GM19468 (cell line): ENCODE measurements around the gene FLAD1.

Experiments
- ATAC-seq: cut with Tn5 transposase; IDR thresholded peaks from one replicate; pipeline ENCODE4 v1.9.1; 2021; ENCODE audit warnings: mild to moderate bottlenecking, moderate library complexity, moderate number of reproducible peaks; ENCODE audit not compliant: unreplicated experiment; ENCODE audit errors: extremely low read depth

The FLAD1 gene

DNA sequence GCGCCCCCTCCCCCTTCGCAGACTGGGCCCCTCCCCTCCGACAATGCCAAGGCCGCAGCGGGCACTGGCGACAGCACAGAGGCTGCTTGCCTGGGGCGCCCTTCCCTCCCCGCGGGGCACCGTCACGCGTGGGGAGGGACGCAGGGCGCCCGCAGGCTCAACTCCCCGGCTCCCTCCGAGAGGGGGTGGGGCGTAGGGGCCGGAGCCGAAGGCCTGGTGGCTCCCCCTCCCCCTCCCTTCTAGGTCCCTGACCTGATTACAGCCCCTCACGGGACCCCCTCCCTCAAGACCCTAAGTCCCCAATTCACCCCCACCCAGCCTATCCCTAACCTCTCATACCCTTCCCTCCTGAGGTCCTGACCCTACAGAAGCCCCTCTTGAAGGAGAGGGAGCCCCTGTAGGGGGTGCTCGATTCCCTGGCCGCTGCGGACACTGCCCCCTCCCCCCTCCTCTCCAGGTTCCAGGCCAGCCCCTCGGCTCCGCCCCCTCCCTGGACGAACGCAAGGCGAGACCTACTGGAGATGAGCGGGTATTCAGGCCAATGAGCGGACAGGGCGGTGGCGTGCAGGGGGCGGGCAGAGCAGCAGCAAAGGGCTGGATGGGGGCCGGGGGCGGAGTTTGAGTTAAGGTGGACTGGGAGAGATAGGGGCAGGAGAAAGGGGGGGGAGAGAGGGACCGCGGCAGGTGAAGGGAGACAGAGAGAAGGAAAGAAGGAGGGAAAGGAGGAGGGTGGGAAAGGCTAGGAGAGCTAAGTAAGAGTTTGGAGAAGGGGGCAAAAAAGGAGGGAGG lies 18.7 kb downstream of the FLAD1 start:
- no peak for ATAC-seq

DNA sequence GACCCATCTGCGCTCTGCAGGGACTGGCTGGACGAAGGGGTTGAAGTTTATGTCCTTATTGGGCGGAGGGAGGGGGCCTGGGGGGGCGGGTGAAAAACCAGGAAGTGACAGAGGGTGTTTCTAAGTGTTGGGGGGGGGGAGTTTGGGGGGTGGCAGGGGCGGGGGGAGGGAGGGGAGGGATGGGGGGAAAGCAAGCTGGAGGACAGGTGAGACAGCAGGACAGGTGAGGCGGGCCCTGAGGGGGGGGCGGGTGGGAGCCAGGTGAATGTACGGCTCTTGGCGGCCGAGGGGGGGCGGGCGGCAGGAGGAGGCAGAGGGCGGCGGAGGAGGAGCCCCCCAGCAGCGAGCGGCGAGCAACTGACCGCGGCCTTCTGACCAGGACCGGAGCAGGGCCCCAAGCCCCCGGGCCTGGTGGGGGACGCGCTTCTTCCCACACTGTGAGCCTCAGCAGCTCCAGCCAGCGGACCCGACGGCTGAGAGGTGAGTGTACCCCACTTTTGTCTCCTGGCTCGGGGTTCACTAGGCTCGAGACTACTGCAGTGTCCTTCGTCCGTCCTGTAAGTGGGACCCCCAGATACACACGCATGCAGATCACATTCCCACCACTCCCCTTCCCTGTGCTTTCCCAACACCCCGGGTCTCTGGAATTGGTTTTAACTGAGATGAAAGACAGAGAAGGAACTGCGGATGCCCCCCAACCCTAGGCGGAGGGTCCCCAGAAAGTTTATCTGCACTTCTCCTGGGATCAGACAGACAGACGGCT lies 19.5 kb downstream of the FLAD1 start, which contains the start of gene ZBTB7B:
Gene ZBTB7B, plus strand, starts transcription at position 339 of the 763 bp plus-strand sequence. CDS start 11,859 bp downstream, outside the sequence.
- no peak for ATAC-seq

GRCh38 chr1:155003227-155003765 lies 20.2 kb downstream of the FLAD1 start:
- no peak for ATAC-seq

- no peak for ATAC-seq
Measured at GRCh38 chr1:155003766-155004351, 20.7 kb downstream of the FLAD1 start.

DNA sequence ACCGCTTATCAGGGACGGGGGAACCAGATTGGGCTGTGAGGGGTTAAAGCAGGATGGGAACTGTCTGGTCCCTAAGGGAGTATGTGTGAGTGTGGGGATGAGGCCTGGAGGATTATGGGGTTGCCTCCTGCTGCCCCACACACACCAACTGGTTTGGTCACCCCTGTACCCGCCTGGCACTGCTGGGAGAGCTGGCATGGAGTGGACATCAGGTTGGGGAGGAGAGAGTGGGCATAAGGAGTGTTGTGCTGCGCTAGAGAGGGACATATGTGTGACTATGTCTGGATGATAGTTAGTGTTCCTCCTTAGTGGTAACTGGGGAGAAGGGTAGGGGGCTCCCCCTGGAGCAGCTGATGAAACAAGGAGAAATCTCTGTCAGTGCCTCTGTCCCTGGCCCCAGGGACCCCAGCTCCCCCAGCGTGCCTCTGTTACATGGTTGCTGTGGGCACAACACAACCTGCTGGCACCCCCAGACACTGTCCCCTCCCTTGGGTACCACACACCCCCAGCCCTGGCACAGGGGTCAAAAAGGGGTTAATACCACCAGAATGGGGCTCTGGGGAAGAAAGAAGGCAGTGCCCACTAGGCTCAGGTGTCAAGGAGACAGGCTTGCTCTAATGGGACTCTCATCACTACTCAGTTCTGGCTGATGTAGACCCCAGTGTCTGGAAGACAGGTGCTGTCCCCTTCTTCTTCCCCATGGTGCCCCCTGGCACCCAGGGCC lies 21.4 kb downstream of the FLAD1 start:
- no peak for ATAC-seq

DNA sequence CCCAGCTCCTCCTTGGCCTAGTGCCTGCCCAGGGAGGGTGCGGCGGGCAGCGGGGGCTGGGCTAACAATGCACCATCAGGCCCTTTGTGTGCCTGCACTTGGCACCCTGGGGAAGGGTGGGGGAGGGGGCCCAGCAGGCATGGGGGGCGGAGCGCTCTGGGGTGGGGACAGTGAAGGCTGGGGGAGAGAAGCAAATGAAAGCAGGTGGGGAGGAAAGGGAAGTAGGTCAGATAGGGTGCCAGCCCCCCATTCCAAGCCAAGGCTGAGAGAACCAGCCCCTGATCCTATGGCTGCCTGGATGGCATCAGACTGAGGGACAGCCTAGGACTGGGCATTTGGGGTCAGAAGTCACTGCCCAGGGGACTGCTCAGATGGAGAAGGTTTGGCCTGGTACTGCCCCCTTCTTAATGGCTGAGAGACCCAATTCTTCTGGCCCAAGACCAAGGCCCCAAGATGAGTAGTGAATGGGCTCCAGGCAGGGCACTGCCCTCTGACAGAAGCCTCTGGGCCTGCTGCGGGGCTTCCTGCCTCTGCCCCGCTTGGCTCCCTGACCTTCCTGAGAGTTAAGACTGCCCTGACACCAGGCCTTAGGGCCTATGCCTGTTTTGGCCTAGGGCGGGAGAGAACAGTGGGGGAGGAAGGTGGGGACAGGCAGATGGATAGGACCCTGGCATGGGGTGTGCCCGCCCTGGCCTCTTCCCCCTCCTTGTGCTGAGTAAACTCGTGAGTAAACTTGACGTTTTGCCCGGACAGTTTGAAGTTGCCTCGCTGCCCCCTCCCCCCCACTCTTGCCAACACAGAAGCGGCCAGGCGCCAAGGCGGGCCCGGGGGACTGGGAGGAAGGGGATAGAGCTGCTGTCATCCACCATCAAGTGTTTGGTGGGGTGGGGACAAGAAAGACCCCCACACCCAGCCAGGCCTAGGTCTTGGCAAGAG lies 22.2 kb downstream of the FLAD1 start:
- ATAC-seq = no peak

DNA sequence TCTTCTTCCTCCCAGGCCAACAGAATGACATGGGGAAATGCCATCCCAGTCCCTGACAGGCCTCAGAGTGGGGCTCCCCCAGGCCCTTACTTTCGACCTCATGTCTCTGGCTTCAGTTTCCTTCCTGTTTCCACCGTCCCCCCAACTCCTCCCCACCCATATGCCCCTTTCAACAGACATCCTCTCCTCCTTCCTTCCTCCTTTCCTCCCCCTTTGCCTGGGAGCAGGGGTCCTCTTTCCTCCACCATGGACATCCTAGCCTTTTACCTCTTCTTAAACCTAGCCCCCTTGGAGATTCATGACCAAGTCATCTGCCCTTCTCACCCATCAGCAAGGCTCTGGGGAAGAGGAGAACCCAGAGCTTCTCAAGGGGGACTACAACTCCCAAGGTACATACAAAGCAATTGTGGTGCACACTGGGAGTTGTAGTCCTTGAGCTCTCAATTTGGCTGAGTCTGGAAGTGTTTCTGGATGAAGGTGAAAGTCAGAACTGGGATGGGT lies 23.5 kb downstream of the FLAD1 start:
- no peak for ATAC-seq

DNA sequence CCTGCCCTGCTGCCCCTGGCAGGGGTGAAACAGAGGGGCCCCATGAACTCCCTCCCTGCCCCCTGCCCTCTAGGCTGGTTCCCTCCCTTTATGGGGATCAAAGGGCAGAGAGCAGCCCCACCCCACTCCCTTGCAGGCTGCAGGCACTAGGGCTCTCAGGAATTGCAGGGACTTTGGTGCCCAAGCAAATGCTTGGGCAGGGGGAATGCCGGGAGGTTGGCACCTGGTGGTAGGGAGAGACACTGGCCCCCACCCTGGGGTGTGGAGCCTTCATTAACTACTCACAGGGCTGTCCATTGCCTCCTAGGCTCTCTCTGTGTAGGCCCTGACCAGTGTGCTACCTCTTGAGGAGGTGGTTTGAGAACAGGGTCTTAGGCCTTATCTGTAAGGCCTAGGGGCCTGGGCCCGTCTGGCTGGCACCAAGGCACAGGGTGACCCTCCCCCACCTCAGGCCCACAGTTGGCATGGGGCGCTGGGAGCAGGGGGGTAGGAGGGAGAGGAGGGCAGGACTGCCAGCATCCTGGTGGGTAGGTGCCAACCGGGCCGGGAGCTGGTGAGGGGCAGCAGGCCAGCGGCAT lies 24.2 kb downstream of the FLAD1 start:
- no peak for ATAC-seq

DNA sequence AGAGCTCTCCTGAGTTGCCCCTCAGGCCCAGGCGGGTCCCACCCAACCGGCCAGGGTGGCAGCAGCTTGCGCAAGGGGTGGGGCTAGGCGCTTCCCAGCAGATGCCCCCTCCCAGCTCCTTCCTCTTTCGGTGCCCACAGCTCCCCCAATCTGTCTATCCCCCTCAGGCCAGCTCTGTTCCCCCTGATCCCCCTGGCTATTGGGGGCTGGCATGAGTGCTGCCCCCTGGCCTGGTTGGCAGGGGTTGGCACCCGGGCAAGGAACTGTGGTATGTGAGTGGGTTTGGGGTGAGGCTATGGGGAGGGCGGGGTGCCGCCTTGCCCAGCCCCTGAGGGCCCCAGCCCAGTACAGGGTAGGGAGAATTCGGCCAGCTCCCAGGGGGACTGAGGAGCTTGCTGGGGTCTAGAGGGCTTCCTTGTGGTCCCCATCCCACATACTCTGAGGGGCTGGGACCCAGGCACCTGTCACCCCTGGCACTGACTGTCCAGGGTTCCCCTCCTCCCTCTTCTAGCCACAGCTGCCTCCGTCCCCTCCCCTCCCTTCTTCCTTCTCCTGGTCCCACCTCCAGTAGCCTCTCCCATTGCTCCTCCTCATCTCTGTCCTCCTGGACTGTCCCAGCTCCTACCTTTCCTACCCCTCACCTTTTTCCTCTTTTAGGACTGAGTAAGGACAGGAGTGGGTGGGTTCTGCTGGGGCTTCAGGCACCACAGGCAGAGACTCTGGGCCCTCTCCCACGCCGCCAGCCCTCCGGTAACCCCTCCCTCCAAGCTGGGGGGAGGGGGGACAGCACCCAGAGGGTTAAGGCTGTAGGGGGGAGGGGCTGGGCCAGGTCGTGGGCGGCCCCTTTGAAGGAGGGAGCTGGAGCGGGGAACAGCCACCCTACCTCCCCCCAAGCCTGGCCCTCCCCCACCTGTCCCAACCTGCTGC lies 25.1 kb downstream of the FLAD1 start:
- ATAC-seq = no peak

GRCh38 chr1:155009221-155009711 lies 26.1 kb downstream of the FLAD1 start:
- ATAC-seq = no peak

DNA sequence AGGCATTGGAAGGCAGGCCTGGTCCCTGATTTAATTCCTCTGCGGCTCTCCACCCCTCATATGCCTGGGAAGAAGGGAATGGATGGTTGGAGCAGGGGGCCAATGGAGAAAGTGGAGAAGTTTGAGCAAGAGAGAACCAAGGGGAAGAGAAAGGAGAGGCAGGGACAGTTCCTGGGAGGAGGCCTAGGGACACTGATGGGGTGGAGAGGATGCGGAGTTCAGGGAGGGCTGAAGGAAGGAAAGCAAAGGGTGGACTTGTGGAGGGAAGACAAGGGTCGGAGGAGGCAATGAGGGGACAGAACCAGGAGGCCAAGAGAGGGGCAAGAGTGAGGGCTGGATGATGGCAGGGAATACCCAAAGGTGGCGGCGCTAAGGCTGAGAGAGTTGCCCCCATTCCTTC lies 26.6 kb downstream of the FLAD1 start:
- ATAC-seq = no peak

DNA sequence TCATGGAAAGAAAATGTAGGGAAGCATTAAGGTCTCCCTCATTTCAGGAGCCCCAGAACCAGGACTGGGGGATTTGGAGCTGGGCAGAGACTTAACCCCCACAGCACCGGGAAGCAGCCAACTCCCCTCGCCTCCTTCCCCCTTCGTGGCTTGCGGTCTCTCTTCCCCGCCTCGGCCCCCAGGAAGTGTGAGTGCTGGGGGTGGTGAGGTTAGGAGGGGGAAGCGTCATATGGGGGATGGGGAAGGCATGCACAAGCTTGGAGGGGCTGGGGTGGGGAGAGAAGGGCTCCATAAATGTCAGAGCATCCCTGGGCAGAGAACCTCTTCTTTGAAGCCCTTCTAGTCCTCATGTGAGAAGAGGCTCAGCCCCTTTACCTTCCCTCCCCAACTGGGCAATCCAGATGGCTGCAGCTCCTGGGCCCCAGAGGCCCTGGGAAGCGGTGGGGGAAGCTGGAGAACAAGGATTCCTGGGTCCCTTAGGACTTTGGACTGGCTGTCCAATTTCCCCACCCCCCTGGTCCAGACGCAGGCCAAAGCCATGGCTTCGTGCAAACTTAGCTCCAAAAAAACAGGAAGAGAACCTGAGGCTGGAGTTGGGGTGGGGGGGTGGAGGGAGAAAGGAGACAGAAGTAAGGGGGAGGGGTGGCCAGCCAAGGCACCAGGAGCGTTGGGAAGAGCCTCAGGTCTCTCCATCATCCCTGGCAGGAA lies 27.2 kb downstream of the FLAD1 start:
- ATAC-seq = no peak

GRCh38 chr1:155011004-155011416 lies 27.9 kb downstream of the FLAD1 start:
- ATAC-seq = no peak

DNA sequence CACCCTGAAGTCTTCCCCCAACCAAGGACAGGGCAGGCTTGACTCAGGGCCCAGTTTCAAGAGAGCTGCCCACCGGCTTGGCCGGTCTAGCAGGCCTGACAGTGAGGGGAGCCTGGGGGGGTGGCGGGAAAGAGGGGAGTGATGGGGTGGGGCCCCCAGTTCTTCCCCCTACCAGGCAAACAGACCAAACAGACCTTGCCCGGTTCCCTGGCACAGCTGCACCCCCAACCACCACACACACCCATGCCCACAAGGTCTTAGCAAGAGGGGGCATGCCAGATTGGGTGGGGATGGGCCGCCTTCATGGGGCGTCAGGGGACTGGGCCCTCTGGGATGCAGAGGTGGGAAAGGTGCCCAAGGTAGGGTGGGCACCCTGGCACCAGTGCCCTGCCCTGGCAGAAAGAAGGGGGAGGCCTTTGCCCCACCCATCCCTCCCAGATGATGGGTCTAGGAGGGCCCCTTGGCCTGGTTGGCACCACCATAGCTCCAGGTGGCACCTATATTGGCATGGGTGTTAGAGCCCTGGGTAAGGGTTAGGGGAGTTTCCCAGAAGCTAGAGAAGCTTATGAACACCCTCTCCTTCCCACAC lies 28.4 kb downstream of the FLAD1 start:
- no peak for ATAC-seq

DNA sequence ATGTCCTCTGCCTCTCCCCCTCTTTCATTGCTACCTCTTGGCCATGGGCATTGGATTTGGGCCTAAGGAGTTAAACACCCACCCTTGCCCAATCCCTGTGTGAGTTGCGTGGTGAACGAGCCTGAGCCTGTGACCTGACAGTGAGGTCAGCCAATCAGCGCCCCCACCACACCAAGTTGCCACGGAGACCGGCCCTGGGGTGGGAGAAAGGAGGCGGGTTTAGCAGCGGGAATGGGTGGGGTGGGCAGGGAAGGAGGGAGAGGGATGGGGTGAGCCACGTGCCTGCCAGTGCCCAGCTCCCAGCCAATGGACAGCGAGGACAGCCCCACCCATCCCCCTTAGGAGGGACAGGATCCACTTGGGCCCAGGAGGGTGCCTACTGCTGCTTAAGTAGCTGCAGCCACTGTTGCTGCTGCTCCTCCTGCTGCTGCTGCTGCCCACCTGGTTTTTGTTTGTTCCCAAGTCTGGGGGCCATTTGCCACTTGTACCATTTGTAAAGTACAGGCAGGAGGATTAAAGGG lies 28.9 kb downstream of the FLAD1 start:
- ATAC-seq = no peak
